HL-60 (cell line): ENCODE data around the gene ANAPC2.

Experiments used
- CTCF ChIP-seq: IDR thresholded peaks from one replicate; pipeline ENCODE4 v1.5.1; 2011; ENCODE audit warnings: low read length, control low read depth, inconsistent platforms; ENCODE audit not compliant: insufficient read depth
- POLR2AphosphoS5 ChIP-seq: IDR thresholded peaks from 2 replicates; pipeline ENCODE4 v1.6.1; 2012; ENCODE audit warnings: low read depth
- SPI1 ChIP-seq: IDR thresholded peaks from 2 replicates; pipeline ENCODE4 v1.6.1; 2012; ENCODE audit warnings: low read depth, mild to moderate bottlenecking, borderline replicate concordance

GRCh38 chr9:137192448-137192780, 4.1 kb upstream of the ANAPC2 start:
- TF ChIP-seq CTCF (no peak), POLR2AphosphoS5 (no peak), SPI1 (no peak)
